Muscle of leg (tissue), 16 donors: ENCODE data around the gene PPP1R13L. TPM values are rescaled to one million over a fixed set of nuclear protein-coding genes. Genes with fewer than 3 reads are reported as not detected.

Experiments
- DNase-seq: peaks from one replicate; pipeline ENCODE4 v3.0.0; 2013
- H3K27ac ChIP-seq: one replicate; pipeline ENCODE4 v1.5.1; 2013; ENCODE audit warnings: mild to moderate bottlenecking, low read length, control low read depth
- H3K27me3 ChIP-seq: one replicate; pipeline ENCODE4 v1.6.1; 2013; ENCODE audit warnings: low read length; ENCODE audit not compliant: control insufficient read depth, insufficient read depth
- H3K36me3 ChIP-seq: one replicate; pipeline ENCODE4 v1.6.1; 2013; ENCODE audit warnings: low read length; ENCODE audit not compliant: control insufficient read depth, insufficient read depth
- H3K4me1 ChIP-seq: one replicate; pipeline ENCODE4 v1.6.1; 2013; ENCODE audit warnings: low read length; ENCODE audit not compliant: control insufficient read depth, insufficient read depth
- H3K4me3 ChIP-seq: one replicate; pipeline ENCODE4 v1.5.1; 2013; ENCODE audit warnings: low read length, control low read depth
- H3K9me3 ChIP-seq: replicated peaks from 2 replicates; pipeline ENCODE4 v1.6.1; 2013; ENCODE audit warnings: low read depth, low read length; ENCODE audit not compliant: control insufficient read depth
- WGBS: methylation state at CpG from one replicate; pipeline ENCODE4 v1.1.5; 2013; ENCODE audit warnings: missing lambda C conversion rate; ENCODE audit not compliant: insufficient coverage; 5-methylcytosine and 5-hydroxymethylcytosine counted together
- long read RNA-seq, 11 donors: transcript quantifications; one replicate each; lab custom pipeline, GENCODE V29; 2026
- polyA plus RNA-seq, 8 donors: library from polyadenylated mRNA; unstranded; fragments of 120-200 nt; gene quantifications; one replicate each; pipeline versions ENCODE4 v1.2.1 to v1.2.3, GENCODE V29; 2013; ENCODE audit warnings: inconsistent platforms in 1 of 8, low replicate concordance in 1 of 8; ENCODE audit not compliant: insufficient read length in 8 of 8, insufficient read depth in 1 of 8
- total RNA-seq: library from RNA; stranded (reverse); fragments of 120-200 nt; gene quantifications from one replicate; pipeline ENCODE4 v1.2.4, GENCODE V29; 2013

PPP1R13L gene
- total RNA-seq: 1.7 TPM
- polyA plus RNA-seq: 1 to 10 TPM; 2.7 to 8.4 (median 3.5) TPM
- long read RNA-seq, donor 1: 0 reads
- long read RNA-seq, donor 2: 0 reads
- long read RNA-seq, donor 3, partial matches to known transcripts: 0 of 1 reads
- long read RNA-seq, donor 3, other reads (novel, unspliced or antisense): 0 of 1 reads
- long read RNA-seq, donor 4, partial matches to known transcripts: 0 of 1 reads
- long read RNA-seq, donor 4, other reads (novel, unspliced or antisense): 0 of 1 reads
- long read RNA-seq, donor 5, partial matches to known transcripts: 0 of 1 reads
- long read RNA-seq, donor 5, other reads (novel, unspliced or antisense): 0 of 1 reads
- long read RNA-seq, donor 6, partial matches to known transcripts: 6 of 14 reads
- long read RNA-seq, donor 6, other reads (novel, unspliced or antisense): 6 of 14 reads
- long read RNA-seq, donor 7, partial matches to known transcripts: 0 of 2 reads
- long read RNA-seq, donor 7, other reads (novel, unspliced or antisense): 0 of 2 reads
- long read RNA-seq, donor 8: 0 reads
- long read RNA-seq, donor 9: 0 reads
- long read RNA-seq, donor 10, partial matches to known transcripts: 0 of 1 reads
- long read RNA-seq, donor 10, other reads (novel, unspliced or antisense): 0 of 1 reads
- long read RNA-seq, donor 11, partial matches to known transcripts: 0 of 1 reads
- long read RNA-seq, donor 11, other reads (novel, unspliced or antisense): 0 of 1 reads

GRCh38 chr19:45404557-45405434 lies at the start of gene PPP1R13L:
Gene PPP1R13L (minus strand): TSS chr19:45405069. CDS start chr19:45398318, 6,751 bp downstream.
- peak within 1 kb of the TSS; percentile 90 for H3K27ac ChIP-seq
- H3K4me1 ChIP-seq: peaks cover 39% of the 10 kb centered on the region
- H3K36me3 ChIP-seq: peaks cover 11% of the 10 kb centered on the region
- peak; percentile 61 for DNase-seq
- no peaks in the 10 kb centered on the region for H3K9me3 ChIP-seq
- WGBS: under 1% methylated on average over 29 of the region's 46 CpGs
- peak within 1 kb of the TSS; percentile 79 for H3K4me3 ChIP-seq
- peaks cover 48% of the 10 kb centered on the region for H3K27me3 ChIP-seq

GRCh38 chr19:45451850-45452387 lies 47.0 kb upstream of the PPP1R13L start:
- H3K27ac ChIP-seq: no peak overlapping the region
- DNase-seq: no peak
- WGBS: 53% methylated on average over 5 of the region's 12 CpGs
- H3K4me1 ChIP-seq: peaks cover 47% of the 10 kb centered on the region
- H3K9me3 ChIP-seq: no peaks in the 10 kb centered on the region
- no peaks in the 10 kb centered on the region for H3K27me3 ChIP-seq
- H3K36me3 ChIP-seq: no peaks in the 10 kb centered on the region
- H3K4me3 ChIP-seq: no peak overlapping the region

- DNase-seq: peak; percentile 88
- Histone ChIP-seq H3K27me3 (no peaks in the 10 kb centered on the region), H3K36me3 (no peaks in the 10 kb centered on the region), H3K4me1 (peaks cover 46% of the 10 kb centered on the region), H3K9me3 (no peaks in the 10 kb centered on the region), H3K27ac (peak overlapping the region; percentile 95), H3K4me3 (peak overlapping the region; percentile 67)
- 1% methylated on average over 25 of the region's 28 CpGs for WGBS
Measured at GRCh38 chr19:45451131-45451849, 46.4 kb upstream of the PPP1R13L start.

GRCh38 chr19:45450012-45450333 lies 45.1 kb upstream of the PPP1R13L start:
- no peak for DNase-seq
- Histone ChIP-seq H3K36me3 (no peaks in the 10 kb centered on the region), H3K27me3 (no peaks in the 10 kb centered on the region), H3K9me3 (no peaks in the 10 kb centered on the region), H3K27ac (peak overlapping the region; percentile 84), H3K4me3 (peak overlapping the region; percentile 59), H3K4me1 (peaks cover 37% of the 10 kb centered on the region)
- 11% methylated on average over 2 of the region's 5 CpGs for WGBS

- H3K4me3 ChIP-seq: no peak overlapping the region
- H3K27ac ChIP-seq: no peak overlapping the region
- no peak for DNase-seq
- no peaks in the 10 kb centered on the region for H3K36me3 ChIP-seq
- no peaks in the 10 kb centered on the region for H3K27me3 ChIP-seq
- peaks cover 43% of the 10 kb centered on the region for H3K4me1 ChIP-seq
- no peaks in the 10 kb centered on the region for H3K9me3 ChIP-seq
- 82% methylated on average over 5 of the region's 7 CpGs for WGBS
Measured at GRCh38 chr19:45448887-45449299, 44.0 kb upstream of the PPP1R13L start.

- 80% methylated on average over 1 of the region's 3 CpGs for WGBS
- Histone ChIP-seq H3K4me1 (peaks cover 48% of the 10 kb centered on the region), H3K27me3 (no peaks in the 10 kb centered on the region), H3K27ac (no peak overlapping the region), H3K4me3 (no peak overlapping the region), H3K9me3 (no peaks in the 10 kb centered on the region), H3K36me3 (no peaks in the 10 kb centered on the region)
- DNase-seq: no peak
Measured at GRCh38 chr19:45448425-45448756, 43.5 kb upstream of the PPP1R13L start.

GRCh38 chr19:45446944-45447343 lies 42.1 kb upstream of the PPP1R13L start:
- WGBS: 47% methylated on average over 5 of the region's 7 CpGs
- Histone ChIP-seq H3K27me3 (no peaks in the 10 kb centered on the region), H3K4me1 (peaks cover 57% of the 10 kb centered on the region), H3K27ac (no peak overlapping the region), H3K9me3 (no peaks in the 10 kb centered on the region), H3K36me3 (no peaks in the 10 kb centered on the region), H3K4me3 (no peak overlapping the region)
- peak; percentile 75 for DNase-seq

- no peak for DNase-seq
- Histone ChIP-seq H3K27ac (no peak overlapping the region), H3K9me3 (no peaks in the 10 kb centered on the region), H3K4me3 (no peak overlapping the region), H3K27me3 (no peaks in the 10 kb centered on the region), H3K36me3 (no peaks in the 10 kb centered on the region), H3K4me1 (peaks cover 52% of the 10 kb centered on the region)
- WGBS: 90% methylated on average over 4 of the region's 6 CpGs
Measured at GRCh38 chr19:45446295-45446694, 41.4 kb upstream of the PPP1R13L start.

- peak overlapping the region; percentile 95 for H3K27ac ChIP-seq
- H3K36me3 ChIP-seq: no peaks in the 10 kb centered on the region
- H3K27me3 ChIP-seq: no peaks in the 10 kb centered on the region
- DNase-seq: no peak
- no peak overlapping the region for H3K4me3 ChIP-seq
- 60% methylated on average over 1 of the region's 4 CpGs for WGBS
- H3K9me3 ChIP-seq: no peaks in the 10 kb centered on the region
- peaks cover 58% of the 10 kb centered on the region for H3K4me1 ChIP-seq
Measured at GRCh38 chr19:45445139-45445538, 40.3 kb upstream of the PPP1R13L start.
